Stimulated activated CD4-positive, alpha-beta T cell treated with anti-CD3 and anti-CD28 coated beads, TNF-alpha, amount 100 ng/mL, for 24 hours (primary cell): ENCODE measurements around the gene ZDHHC5.

Experiments
- DNase-seq, 3 experiments: peaks; one replicate each; pipeline ENCODE4 v3.0.0-alpha.2; 2020; ENCODE audit warnings: low read depth in 3 of 3

ZDHHC5 gene

DNA sequence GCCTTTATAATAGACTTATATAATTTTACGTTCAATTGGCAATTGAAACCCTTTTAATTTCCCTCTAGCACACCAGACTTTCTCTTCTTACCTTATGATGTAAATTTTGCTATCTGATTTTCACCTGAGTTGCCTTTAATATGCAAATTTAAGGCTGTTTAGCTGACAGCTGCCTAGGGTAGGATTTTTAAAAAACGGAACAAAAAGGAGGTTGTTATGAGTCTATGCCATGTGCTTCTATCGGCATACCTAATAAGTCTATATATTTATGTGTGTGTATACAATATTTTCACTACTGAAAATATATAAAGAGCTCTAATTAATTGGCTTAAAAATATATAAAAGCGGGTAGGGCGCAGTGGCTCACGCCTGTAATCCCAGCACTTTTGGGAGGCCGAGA lies 61.6 kb downstream of the ZDHHC5 start:
- no peak for DNase-seq

GRCh38 chr11:57732661-57733060 lies 64.7 kb downstream of the ZDHHC5 start:
- DNase-seq = no peak

GRCh38 chr11:57735619-57736298 lies 67.8 kb downstream of the ZDHHC5 start:
- DNase-seq = no peak

GRCh38 chr11:57741132-57742086 lies 73.5 kb downstream of the ZDHHC5 start, which contains the start of gene SELENOH:
Gene SELENOH, plus strand, starts transcription at chr11:57741491. Its CDS starts 105 bp downstream, at chr11:57741596.
- DNase-seq = peak; percentile 93 to 97 (median 94)

- no peak for DNase-seq
Observed at GRCh38 chr11:57742087-57742452, 74.2 kb downstream of the ZDHHC5 start.

- DNase-seq = no peak
Observed at GRCh38 chr11:57744357-57744756, 76.4 kb downstream of the ZDHHC5 start.

GRCh38 chr11:57745206-57745605 lies 77.3 kb downstream of the ZDHHC5 start:
- DNase-seq = no peak

DNA sequence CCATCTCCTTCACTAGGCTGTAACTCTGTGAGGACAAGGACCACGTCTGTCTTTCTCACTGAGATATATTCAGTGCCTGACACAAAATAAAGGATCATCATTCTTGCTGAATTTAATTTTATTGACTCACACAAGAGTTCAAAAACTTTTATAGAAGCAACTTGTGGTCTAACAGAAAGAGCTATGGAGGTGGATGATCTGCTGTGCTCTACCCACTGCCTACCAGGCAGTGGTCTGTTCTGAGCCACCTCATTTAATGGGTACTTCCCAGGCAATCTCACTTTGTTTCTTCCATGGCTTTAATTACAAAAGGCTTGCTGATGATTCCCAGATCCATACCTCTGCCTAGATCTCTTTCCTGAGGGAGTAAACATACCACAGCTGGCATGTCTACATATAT lies 79.0 kb downstream of the ZDHHC5 start:
- no peak for DNase-seq
